Adipocyte (in vitro differentiated cells): ENCODE data around the gene ZNF724.
"Not testable (repeated sequence)": the region's sequence is repeated elsewhere in the genome, so short reads cannot be mapped to it uniquely, and the experiment has no call there.

Experiments
- DNase-seq: peaks from one replicate; pipeline ENCODE4 v3.0.0-alpha.2; 2015; ENCODE audit warnings: low read depth
- H3K27me3 ChIP-seq: replicated peaks from 2 replicates; pipeline ENCODE4 v1.7.0; 2013; ENCODE audit warnings: mild to moderate bottlenecking, low read length, moderate library complexity; ENCODE audit not compliant: control insufficient read depth, insufficient read depth
- H3K36me3 ChIP-seq: 2 replicates; pipeline ENCODE4 v1.7.0; 2013; ENCODE audit warnings: low read length, mild to moderate bottlenecking, moderate library complexity; ENCODE audit not compliant: control insufficient read depth, insufficient read depth, severe bottlenecking
- H3K4me1 ChIP-seq: 2 replicates; pipeline ENCODE4 v1.7.0; 2013; ENCODE audit warnings: mild to moderate bottlenecking, low read length, moderate library complexity; ENCODE audit not compliant: control insufficient read depth, insufficient read depth
- H3K4me3 ChIP-seq: 2 replicates; pipeline ENCODE4 v1.7.0; 2013; ENCODE audit warnings: mild to moderate bottlenecking, low read length, moderate library complexity
- H3K9ac ChIP-seq: 2 replicates; pipeline ENCODE4 v1.7.0; 2013; ENCODE audit warnings: mild to moderate bottlenecking, low read length, moderate library complexity
- H3K9me3 ChIP-seq: 2 replicates; pipeline ENCODE4 v1.7.0; 2013; ENCODE audit warnings: mild to moderate bottlenecking, low read length, moderate library complexity; ENCODE audit not compliant: control insufficient read depth

ZNF724 gene

DNA sequence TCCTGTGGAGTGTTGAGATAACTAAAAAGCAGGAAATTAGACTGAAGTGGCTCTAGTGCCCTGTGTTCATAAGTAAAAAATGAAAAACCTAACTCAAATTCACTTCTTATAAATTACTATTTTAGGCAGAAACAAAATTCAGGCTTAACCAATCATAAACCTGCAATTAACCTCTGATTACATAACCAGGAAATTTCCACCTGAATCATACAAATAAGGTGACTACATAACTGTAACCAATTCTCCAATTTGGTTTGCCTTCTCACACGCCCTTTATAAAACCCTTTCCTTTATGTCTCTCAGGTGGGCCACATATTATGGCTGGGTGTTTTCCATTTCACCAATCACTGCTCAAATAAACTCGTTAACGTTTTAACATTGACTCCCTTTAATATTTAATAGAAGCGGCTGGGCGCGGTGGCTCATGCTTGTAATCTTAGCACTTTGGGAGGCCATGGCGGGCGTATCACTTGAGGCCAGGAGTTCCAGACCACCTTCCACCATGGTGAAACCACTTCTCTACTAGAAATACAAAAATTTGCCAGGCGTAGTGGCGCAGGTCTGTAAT is 22.9 kb upstream of the ZNF724 start:
- DNase-seq = no peak
- Histone ChIP-seq H3K9me3 (no peaks in the 10 kb centered on the region), H3K36me3 (peaks cover 11% of the 10 kb centered on the region), H3K4me1 (peaks cover 3% of the 10 kb centered on the region), H3K27me3 (no peaks in the 10 kb centered on the region), H3K9ac (peak overlapping the region; percentile 91), H3K4me3 (peak overlapping the region; percentile 97)

DNA sequence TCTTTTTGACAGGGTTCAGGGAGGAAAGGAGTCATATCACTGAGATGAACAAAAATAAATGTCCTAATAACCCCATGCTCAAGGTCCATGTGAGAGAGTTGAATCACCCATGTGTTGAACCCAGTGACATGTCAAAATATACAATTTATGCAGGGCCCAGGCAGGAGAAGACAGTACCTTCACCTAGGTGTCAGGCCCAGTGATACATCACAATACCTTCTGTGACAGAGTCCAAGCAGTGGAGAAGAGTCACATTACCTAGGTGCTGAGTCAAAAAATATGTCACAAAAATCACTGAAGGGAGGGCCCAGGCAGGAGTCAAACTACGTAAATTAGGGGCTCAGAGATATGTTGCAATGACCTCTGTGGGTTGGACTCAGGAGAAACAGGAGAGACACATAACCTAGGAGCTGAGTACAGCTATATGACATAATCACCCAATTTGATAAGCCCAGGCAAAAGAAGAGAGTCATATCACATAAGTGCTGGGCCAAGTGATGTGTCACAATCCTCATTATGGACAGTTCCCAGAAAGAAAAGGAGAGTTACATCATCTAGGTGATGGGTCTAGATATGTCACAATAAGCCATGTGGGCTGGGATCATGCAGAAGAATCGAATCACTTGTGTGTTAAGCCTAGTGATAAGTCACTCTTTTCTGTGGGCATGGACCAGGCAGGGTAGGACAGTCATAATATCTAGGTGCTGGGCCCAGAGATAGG is 13.8 kb upstream of the ZNF724 start:
- no peaks in the 10 kb centered on the region for H3K27me3 ChIP-seq
- DNase-seq = no peak
- no peak overlapping the region for H3K4me3 ChIP-seq
- H3K4me1 ChIP-seq = peaks cover 11% of the 10 kb centered on the region
- H3K9me3 ChIP-seq = peaks cover 2% of the 10 kb centered on the region
- H3K9ac ChIP-seq = no peak overlapping the region
- peaks cover 36% of the 10 kb centered on the region for H3K36me3 ChIP-seq

DNA sequence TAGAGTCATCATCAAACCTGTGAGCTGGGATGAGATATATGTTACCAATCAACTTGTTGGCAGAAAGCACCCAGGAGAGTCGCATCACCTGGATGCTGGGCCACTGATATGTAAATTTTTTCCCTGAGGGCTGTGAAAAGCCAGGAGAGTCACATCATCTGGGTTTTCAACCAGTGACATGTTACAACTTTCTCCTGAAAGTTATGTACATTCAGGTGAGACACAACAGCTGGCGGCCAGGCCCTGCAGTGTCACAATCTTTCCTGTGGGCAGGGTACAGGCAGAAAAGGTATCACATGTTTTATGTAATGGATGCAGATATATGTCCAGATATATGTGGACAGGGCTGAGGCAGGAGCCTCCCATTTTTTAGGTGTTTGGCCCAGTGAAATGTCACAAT is 13.2 kb upstream of the ZNF724 start:
- H3K36me3 ChIP-seq = peaks cover 39% of the 10 kb centered on the region
- DNase-seq = no peak
- H3K27me3 ChIP-seq = no peaks in the 10 kb centered on the region
- H3K4me1 ChIP-seq = peaks cover 11% of the 10 kb centered on the region
- no peak overlapping the region for H3K4me3 ChIP-seq
- H3K9ac ChIP-seq = no peak overlapping the region
- H3K9me3 ChIP-seq = peaks cover 7% of the 10 kb centered on the region

DNA sequence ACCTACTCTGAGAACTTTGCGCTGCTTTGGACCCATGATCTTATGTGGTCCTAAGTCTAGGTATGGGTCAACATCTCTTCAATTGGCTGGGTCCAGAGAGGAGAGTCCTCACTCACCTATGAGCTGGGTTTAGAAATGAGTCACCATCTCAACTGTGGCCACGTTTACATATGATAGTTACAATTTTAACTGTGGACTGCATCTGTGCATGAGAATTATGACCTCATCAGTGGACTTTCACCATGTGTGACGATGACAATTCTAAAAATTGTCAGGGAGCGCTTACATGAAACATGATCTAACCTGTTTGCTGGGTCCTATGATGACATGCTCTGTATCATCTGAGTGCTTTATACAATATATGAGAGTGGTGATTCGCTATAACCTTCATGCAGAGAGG is 12.7 kb upstream of the ZNF724 start:
- no peak overlapping the region for H3K9ac ChIP-seq
- peaks cover 36% of the 10 kb centered on the region for H3K36me3 ChIP-seq
- DNase-seq = no peak
- H3K4me1 ChIP-seq = peaks cover 11% of the 10 kb centered on the region
- H3K4me3 ChIP-seq = no peak overlapping the region
- peaks cover 7% of the 10 kb centered on the region for H3K9me3 ChIP-seq
- no peaks in the 10 kb centered on the region for H3K27me3 ChIP-seq

DNA sequence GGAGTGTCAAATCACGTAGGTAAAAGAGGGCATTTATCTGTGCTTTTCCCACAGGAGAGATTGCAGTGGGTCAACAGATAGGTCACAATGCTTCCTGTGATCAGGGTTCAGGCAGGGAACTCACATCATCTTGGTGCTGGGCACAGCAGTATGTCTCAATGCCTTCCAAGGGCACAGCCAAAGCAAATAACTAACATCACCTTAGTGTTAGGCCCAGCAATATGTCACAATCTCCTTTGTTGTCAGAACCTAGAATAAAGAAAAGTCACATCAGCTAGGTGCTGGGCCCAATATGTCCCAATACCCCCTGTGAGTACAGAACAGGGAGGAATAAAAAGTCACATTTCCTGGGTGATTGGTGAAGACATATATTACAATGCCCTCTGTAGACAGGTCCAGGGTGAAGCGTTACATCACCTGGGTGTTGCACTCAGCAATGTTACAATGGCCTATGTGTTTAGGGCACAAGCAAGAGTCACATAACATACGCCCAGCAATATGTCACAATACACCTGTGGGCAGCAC is 11.4 kb upstream of the ZNF724 start:
- H3K36me3 ChIP-seq = peaks cover 23% of the 10 kb centered on the region

DNA sequence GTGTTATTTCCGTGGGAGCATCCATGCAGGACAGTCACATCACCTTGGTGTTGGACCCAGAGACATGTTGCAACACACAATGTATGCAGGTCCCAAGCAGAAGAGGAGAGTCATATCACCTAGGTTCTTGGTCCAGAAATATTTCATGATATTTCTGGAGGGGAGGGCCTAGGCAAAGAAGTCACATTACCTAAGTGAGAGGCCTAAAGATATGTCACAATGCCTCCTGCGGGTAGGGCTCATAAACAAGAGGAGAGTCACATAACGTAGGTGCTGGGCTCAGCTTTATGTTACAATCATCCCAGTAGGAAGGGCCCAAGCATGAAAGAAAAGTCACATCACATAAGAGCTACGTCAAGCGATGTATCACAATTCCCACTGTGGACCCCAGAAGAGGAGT is 10.8 kb upstream of the ZNF724 start:
- H3K4me3 ChIP-seq = no peak overlapping the region
- H3K36me3 ChIP-seq = peaks cover 23% of the 10 kb centered on the region
- H3K27me3 ChIP-seq = no peaks in the 10 kb centered on the region
- H3K9me3 ChIP-seq = peaks cover 7% of the 10 kb centered on the region
- no peak overlapping the region for H3K9ac ChIP-seq
- no peak for DNase-seq
- H3K4me1 ChIP-seq = peaks cover 11% of the 10 kb centered on the region

More for the DNA sequence above, 11.4 kb upstream of the ZNF724 start:
- Histone ChIP-seq H3K9ac (no peak overlapping the region), H3K9me3 (peaks cover 7% of the 10 kb centered on the region), H3K4me1 (peaks cover 11% of the 10 kb centered on the region), H3K27me3 (no peaks in the 10 kb centered on the region), H3K4me3 (no peak overlapping the region)
- no peak for DNase-seq

DNA sequence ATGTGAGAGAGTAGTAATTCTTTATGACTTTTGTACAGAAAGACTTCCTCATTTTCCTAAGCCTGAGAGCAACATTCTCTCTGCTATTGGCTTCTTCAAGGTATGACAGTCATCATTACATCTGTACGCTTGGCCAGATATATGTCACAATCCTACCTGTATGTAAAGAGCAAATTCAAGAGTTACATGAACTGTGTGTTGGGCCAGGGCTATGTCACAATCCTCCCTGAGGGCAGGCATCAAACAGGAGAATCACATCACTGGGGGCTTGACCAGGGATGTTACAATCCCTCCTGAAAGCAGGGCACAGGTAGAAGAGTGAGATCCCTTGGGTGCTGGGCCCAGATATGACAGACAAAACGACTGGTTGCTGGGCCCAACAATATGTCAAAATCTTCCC is 9.8 kb upstream of the ZNF724 start:
- Histone ChIP-seq H3K4me1 (peaks cover 11% of the 10 kb centered on the region), H3K27me3 (no peaks in the 10 kb centered on the region), H3K4me3 (no peak overlapping the region), H3K9ac (no peak overlapping the region), H3K36me3 (peaks cover 23% of the 10 kb centered on the region), H3K9me3 (peaks cover 7% of the 10 kb centered on the region)
- DNase-seq = no peak

DNA sequence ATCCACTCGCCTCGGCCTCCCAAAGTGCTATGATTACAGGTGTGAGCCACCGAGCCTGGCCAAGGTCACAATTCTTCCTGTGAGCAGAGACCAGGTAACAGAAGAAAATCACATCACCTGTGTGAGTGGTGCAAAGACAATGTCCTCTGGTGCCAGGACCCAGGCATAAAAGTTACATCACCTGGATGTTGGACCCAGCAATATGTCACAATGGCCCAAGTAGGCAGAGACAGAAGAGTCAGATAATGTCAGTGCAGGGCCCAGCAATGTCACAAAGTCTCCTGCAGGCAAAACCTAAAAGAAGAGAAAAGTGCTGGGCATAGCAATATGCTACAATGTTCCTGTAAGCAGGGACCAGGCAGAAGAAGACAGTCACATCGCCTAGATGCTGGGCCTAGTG is 5.5 kb upstream of the ZNF724 start:
- Histone ChIP-seq H3K9ac (no peak overlapping the region), H3K4me1 (no peaks in the 10 kb centered on the region), H3K27me3 (no peaks in the 10 kb centered on the region), H3K4me3 (no peak overlapping the region), H3K36me3 (peaks cover 20% of the 10 kb centered on the region), H3K9me3 (peaks cover 7% of the 10 kb centered on the region)
- no peak for DNase-seq

DNA sequence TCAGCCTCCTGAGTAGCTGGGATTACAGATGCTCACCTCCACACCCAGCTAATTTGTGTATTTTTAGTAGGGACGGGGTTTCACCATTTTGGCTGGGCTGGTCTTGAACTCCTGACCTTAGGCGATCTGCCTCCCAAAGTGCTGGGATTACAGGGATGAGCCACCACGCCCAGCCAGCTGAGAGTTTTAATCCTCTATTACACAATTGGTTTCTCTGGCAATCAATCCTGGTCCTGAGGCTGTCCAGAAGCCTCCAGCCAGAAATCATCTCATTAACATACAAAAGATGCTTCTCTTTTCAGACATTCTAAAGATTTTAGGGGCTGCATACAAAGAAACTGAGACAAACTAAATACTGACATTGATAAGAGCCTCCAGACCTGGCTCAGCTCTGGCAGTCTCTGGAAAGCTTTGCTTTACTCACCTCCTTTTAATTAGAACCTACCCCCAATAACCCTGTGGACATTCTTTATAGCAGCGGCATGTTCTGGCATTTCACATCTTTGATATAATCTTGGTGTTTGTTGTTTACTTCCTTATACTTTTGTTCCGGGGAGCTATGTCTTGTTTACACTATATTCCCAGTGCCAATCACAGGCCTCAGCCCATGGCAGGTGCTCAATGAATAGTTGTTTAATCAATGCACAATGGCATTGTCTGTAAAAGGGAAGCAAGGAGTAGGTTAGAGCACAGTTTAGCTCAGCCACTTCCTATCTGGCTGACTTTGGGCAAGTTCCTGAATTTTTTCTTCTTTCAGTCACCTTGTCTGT is 4.1 kb upstream of the ZNF724 start:
- peaks cover 6% of the 10 kb centered on the region for H3K36me3 ChIP-seq
- no peak overlapping the region for H3K4me3 ChIP-seq
- DNase-seq = no peak
- H3K9ac ChIP-seq = no peak overlapping the region
- no peaks in the 10 kb centered on the region for H3K4me1 ChIP-seq
- peaks cover 7% of the 10 kb centered on the region for H3K9me3 ChIP-seq
- no peaks in the 10 kb centered on the region for H3K27me3 ChIP-seq

DNA sequence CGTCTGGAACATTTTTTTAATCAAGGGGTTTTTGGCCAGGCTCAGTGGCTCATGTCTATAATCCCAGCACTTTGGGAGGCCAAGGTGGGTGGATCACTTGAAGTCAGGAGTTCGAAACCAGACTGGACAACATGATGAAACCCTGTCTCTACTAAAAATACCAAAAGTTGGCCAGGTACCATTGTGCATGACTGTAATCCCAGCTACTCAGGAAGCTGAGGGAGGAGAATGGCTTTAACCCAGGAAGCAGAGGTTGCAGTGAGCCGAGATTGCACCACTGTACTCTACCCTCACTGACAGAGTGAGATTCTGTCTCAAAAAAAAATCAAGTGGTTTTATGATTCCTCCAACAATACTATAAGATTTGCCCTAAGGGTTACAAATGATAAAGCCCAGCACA is 3.1 kb upstream of the ZNF724 start:
- not testable (repeated sequence) for H3K4me1 ChIP-seq, H3K4me3 ChIP-seq, H3K9ac ChIP-seq, H3K36me3 ChIP-seq, H3K9me3 ChIP-seq, DNase-seq, H3K27me3 ChIP-seq

DNA sequence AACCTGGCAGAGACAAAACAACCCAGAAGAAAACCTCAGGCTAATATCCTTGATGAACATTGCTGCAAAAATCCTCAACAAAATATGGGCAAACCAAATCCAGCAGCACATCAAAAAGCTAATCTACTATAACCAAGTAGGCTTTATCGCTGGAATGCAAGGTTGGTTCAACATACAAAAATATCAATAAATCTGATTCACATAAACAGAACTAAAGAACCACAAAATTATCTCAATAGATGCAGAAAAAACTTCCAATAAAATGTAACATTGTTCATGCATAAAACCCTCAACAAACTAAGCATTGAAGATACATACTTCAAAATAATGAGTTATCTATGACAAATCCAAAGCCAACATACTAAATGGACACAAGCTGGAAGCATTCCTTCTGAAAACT is 8.8 kb downstream of the ZNF724 start:
- Histone ChIP-seq H3K9ac (no peak overlapping the region), H3K9me3 (peaks cover 45% of the 10 kb centered on the region), H3K36me3 (peaks cover 27% of the 10 kb centered on the region), H3K4me1 (no peaks in the 10 kb centered on the region), H3K4me3 (peak overlapping the region; percentile 15), H3K27me3 (no peaks in the 10 kb centered on the region)
- no peak for DNase-seq
